Ishikawa (cell line): ENCODE results near the gene AHCYL2.

ENCODE experiments used
- CEBPB ChIP-seq: IDR thresholded peaks from 2 replicates; pipeline ENCODE4 v1.6.1; 2012
- CREB1 ChIP-seq: IDR thresholded peaks from 2 replicates; pipeline ENCODE4 v1.6.1; 2012; ENCODE audit warnings: low read depth
- EGR1 ChIP-seq: IDR thresholded peaks from 2 replicates; pipeline ENCODE4 v1.6.1; 2012
- EP300 ChIP-seq: IDR thresholded peaks from 2 replicates; pipeline ENCODE4 v1.6.1; 2012; ENCODE audit warnings: borderline replicate concordance
- FOXM1 ChIP-seq: IDR thresholded peaks from 2 replicates; pipeline ENCODE4 v1.6.1; 2012; ENCODE audit warnings: low read depth, borderline replicate concordance
- NFIC ChIP-seq: IDR thresholded peaks from 2 replicates; pipeline ENCODE4 v1.6.1; 2012
- RAD21 ChIP-seq: IDR thresholded peaks from 2 replicates; pipeline ENCODE4 v1.6.1; 2012; ENCODE audit warnings: low read depth
- TAF1 ChIP-seq: IDR thresholded peaks from 2 replicates; pipeline ENCODE4 v1.6.1; 2012; ENCODE audit warnings: low read depth, mild to moderate bottlenecking
- TCF12 ChIP-seq: IDR thresholded peaks from 2 replicates; pipeline ENCODE4 v1.6.1; 2012; ENCODE audit warnings: low read depth
- TEAD4 ChIP-seq: IDR thresholded peaks from 2 replicates; pipeline ENCODE4 v1.6.1; 2012
- YY1 ChIP-seq: IDR thresholded peaks from 2 replicates; pipeline ENCODE4 v1.6.1; 2012; ENCODE audit warnings: low read depth
- ZBTB7A ChIP-seq: IDR thresholded peaks from 2 replicates; pipeline ENCODE4 v1.6.1; 2012; ENCODE audit warnings: low read depth
- TF ChIP-seq, protein P1 (sequence below): IDR thresholded peaks from 2 replicates; pipeline ENCODE4 v1.6.1; 2012
- TF ChIP-seq, protein P2 (sequence below): IDR thresholded peaks from 2 replicates; pipeline ENCODE4 v1.6.1; 2012
- TF ChIP-seq, protein P3 (sequence below): IDR thresholded peaks from 2 replicates; pipeline ENCODE4 v1.6.1; 2012; ENCODE audit warnings: low read depth, mild to moderate bottlenecking

The AHCYL2 gene

DNA sequence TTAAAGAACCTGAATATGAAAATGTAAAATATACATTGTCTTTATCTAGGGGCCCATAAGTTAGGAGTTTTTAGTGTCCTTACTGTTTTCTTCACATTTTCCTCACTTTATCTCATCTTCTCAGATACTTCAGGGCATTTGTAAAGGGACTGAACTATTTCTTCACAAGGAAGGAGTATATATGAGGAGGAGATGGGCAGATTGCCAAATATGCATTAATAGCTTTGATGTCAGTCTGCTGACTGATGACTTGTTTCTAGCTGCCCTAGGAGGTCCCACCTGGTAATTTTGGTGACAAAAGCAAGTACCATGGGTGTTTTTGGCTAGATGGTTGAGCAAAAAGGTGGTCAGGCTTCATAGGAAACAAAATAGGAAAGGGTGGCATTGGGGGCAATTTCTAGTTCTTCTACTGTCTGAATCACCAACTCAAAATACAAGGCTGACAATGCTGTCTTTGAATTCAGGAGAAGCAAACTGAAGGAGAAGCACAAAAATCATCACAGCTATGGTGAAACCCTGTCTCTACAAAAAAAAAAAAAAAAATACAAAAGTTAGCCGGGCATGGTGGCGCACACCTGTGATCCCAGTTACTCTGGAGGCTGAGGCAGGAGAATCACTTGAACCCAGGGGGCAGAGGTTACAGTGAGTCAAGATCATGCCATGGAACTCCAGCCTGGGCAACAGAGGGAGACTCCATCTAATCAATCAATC is 199.0 kb downstream of the AHCYL2 start:
- TF ChIP-seq FOXM1 (no peak), NFIC (peak; percentile 65), EGR1 (no peak), EP300 (no peak)

DNA sequence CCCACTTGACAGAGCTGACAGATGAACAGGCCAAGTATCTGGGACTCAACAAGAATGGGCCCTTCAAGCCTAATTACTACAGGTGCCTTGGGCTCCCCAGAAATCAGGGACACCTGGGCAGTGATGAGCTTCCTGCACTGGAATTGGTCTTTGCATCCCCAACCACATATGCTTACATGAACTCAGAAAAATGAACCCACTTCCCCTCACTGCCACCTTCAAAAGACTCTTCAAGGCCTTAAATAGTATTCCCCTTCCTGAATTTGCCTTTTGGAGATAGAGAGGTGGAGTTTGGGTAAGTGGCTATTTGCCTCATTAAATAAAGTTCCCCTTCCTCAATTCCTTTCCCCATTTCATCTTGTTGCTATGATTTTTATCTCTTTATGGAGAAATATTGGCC is 201.7 kb downstream of the AHCYL2 start:
- TF ChIP-seq NFIC: no peak
- no peak for TF ChIP-seq FOXM1
- TF ChIP-seq EP300: no peak
- TF ChIP-seq, protein P1, sequence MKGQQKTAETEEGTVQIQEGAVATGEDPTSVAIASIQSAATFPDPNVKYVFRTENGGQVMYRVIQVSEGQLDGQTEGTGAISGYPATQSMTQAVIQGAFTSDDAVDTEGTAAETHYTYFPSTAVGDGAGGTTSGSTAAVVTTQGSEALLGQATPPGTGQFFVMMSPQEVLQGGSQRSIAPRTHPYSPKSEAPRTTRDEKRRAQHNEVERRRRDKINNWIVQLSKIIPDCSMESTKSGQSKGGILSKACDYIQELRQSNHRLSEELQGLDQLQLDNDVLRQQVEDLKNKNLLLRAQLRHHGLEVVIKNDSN: no peak
- no peak for TF ChIP-seq TEAD4

DNA sequence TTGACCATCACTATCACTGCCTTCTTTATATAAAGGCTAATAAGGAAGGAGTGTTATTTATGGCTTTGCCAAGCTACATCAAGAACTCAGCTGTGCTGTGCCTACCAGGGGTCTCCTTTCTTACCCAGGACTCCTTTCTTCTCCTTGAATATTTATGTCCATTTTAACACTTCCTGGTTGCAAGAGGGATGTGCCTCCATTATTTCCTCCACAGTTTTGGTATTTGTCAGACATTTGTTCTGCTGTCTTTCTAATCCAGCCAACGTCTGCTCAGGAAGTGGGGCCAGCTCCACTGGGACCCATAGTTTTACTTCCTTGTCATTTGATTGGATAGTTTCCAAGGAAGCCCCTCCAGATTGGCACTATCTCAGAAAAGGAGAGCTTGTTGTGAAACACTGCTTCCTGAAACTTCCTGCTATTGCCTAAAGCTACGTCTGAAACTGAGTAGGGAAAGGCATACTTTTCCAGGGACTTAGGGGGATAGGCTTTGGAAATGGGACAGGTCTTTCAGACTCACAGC is 202.8 kb downstream of the AHCYL2 start:
- no peak for TF ChIP-seq TEAD4
- TF ChIP-seq CREB1: no peak
- TF ChIP-seq, protein P1: no peak
- TF ChIP-seq YY1: no peak
- TF ChIP-seq, protein P2, sequence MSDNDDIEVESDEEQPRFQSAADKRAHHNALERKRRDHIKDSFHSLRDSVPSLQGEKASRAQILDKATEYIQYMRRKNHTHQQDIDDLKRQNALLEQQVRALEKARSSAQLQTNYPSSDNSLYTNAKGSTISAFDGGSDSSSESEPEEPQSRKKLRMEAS: no peak
- TF ChIP-seq EP300: no peak
- no peak for TF ChIP-seq FOXM1
- TF ChIP-seq EGR1: no peak
- TF ChIP-seq NFIC: no peak
- no peak for TF ChIP-seq TAF1
- no peak for TF ChIP-seq TCF12

DNA sequence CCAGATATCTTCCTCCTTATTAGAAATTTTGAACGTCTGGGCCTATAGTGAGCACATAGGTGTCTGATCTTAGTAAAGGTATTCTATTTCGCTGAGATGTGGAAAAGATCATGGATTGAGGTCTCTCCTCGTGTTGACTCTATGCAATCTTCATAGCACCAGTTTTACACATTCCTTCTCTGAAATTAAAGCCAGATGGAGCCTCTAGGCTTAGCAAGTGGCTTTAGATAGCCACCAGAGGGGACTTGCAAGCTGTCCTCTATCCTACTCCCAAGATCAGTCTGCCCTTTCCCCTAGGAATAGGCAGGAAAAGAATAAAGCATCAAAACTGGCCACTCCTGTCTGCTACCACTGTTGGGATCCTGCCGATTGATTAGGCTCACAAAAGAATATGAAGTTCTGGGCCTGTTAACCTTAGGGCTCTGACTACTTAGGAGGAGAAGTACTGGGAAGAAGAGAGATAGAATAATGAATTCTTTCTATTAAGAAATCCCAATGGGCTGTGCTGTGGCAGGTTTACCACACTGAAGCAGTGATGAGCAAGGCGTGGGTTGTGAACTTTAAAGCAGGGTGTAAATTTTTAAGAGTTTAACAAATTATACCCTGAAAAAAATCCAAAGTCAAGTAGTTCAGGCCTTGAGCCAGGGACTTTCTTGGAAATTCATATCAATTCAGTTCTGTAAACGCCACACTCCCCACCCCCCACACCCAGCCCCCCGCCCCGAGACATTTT is 207.2 kb downstream of the AHCYL2 start:
- TF ChIP-seq TEAD4 (no peak), CREB1 (no peak), RAD21 (no peak), ZBTB7A (no peak), NFIC (no peak), EP300 (no peak), EGR1 (no peak), TCF12 (no peak), TAF1 (no peak), FOXM1 (no peak), YY1 (no peak), CEBPB (no peak)
- TF ChIP-seq, protein P2: no peak
- TF ChIP-seq, protein P1: no peak
- TF ChIP-seq, protein P3, sequence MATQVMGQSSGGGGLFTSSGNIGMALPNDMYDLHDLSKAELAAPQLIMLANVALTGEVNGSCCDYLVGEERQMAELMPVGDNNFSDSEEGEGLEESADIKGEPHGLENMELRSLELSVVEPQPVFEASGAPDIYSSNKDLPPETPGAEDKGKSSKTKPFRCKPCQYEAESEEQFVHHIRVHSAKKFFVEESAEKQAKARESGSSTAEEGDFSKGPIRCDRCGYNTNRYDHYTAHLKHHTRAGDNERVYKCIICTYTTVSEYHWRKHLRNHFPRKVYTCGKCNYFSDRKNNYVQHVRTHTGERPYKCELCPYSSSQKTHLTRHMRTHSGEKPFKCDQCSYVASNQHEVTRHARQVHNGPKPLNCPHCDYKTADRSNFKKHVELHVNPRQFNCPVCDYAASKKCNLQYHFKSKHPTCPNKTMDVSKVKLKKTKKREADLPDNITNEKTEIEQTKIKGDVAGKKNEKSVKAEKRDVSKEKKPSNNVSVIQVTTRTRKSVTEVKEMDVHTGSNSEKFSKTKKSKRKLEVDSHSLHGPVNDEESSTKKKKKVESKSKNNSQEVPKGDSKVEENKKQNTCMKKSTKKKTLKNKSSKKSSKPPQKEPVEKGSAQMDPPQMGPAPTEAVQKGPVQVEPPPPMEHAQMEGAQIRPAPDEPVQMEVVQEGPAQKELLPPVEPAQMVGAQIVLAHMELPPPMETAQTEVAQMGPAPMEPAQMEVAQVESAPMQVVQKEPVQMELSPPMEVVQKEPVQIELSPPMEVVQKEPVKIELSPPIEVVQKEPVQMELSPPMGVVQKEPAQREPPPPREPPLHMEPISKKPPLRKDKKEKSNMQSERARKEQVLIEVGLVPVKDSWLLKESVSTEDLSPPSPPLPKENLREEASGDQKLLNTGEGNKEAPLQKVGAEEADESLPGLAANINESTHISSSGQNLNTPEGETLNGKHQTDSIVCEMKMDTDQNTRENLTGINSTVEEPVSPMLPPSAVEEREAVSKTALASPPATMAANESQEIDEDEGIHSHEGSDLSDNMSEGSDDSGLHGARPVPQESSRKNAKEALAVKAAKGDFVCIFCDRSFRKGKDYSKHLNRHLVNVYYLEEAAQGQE: no peak

GRCh38 chr7:129433847-129434674 is 209.2 kb downstream of the AHCYL2 start, which contains the start of gene STRIP2:
TSS of gene STRIP2 (plus strand) at chr7:129434432. CDS start at chr7:129434473, 41 bp downstream.
- no peak for TF ChIP-seq TEAD4
- TF ChIP-seq, protein P3: peak; percentile 38; the same call in 1 of the 2 replicates
- TF ChIP-seq TAF1: peak; percentile 94
- peak; percentile 58; the same call in 1 of the 2 replicates for TF ChIP-seq ZBTB7A
- TF ChIP-seq, protein P2: peak; percentile 25; the same call in 1 of the 2 replicates
- TF ChIP-seq YY1: no peak
